Panc1 (cell line): ENCODE results near the gene GATB.

ENCODE experiments used
- CTCF ChIP-seq: fragments of 450-650 bp; IDR thresholded peaks from 2 replicates; pipeline ENCODE4 v1.5.1; 2017; ENCODE audit warnings: mild to moderate bottlenecking
- POLR2AphosphoS5 ChIP-seq: IDR thresholded peaks from 2 replicates; pipeline ENCODE4 v1.6.1; 2012; ENCODE audit warnings: mild to moderate bottlenecking, low read depth, low read length, moderate library complexity
- REST ChIP-seq, 2 experiments: IDR thresholded peaks; 2 replicates each; pipeline ENCODE4 v1.6.1; 2011 to 2012; ENCODE audit warnings: low read depth in 2 of 2, control low read depth in 1 of 2, low read length in 1 of 2, mild to moderate bottlenecking in 1 of 2, moderate library complexity in 1 of 2; ENCODE audit not compliant: insufficient read depth in 1 of 2
- SIN3A ChIP-seq: IDR thresholded peaks from 2 replicates; pipeline ENCODE4 v1.6.1; 2012; ENCODE audit warnings: low read depth, mild to moderate bottlenecking, low read length, moderate library complexity, borderline replicate concordance; ENCODE audit not compliant: insufficient read depth

GRCh38 chr4:151688785-151689043, 72.1 kb downstream of the GATB start:
- TF ChIP-seq CTCF: no peak
- TF ChIP-seq POLR2AphosphoS5: no peak
- no peak for TF ChIP-seq SIN3A
- TF ChIP-seq REST (IDR thresholded peaks at IDR 0.05; ENCODE audit: insufficient read depth in 1 of 2, low read depth in 2 of 2, low read length in 1 of 2): no peak
